Measurements from ENCODE around the gene KLRB1. TPM values are rescaled to one million over a fixed set of nuclear protein-coding genes. Genes with fewer than 3 reads are reported as not detected.
"Not testable (repeated sequence)": the region's sequence is repeated elsewhere in the genome, so short reads cannot be mapped to it uniquely, and the experiment has no call there.

KLRB1 gene
- 45.7 TPM for total RNA-seq

- H3K9me3 ChIP-seq (ENCODE audit: low read depth, low read length), result no peaks in the 10 kb centered on the region
- H3K4me1 ChIP-seq (ENCODE audit: insufficient read depth, low read length), result no peaks in the 10 kb centered on the region
- H3K4me3 ChIP-seq (ENCODE audit: low read length), result peak within 1 kb of the TSS; percentile 20
- H3K27me3 ChIP-seq (ENCODE audit: insufficient read depth, low read length), result no peaks in the 10 kb centered on the region
Measured at GRCh38 chr12:9607716-9608115, at the start of gene KLRB1. Gene KLRB1 (minus strand): TSS chr12:9607916. CDS start chr12:9607839, 77 bp downstream.

GRCh38 chr12:9651265-9651729 lies 43.6 kb upstream of the KLRB1 start:
- Histone ChIP-seq H3K9me3 (ENCODE audit: low read depth, low read length) (no peaks in the 10 kb centered on the region), H3K4me1 (ENCODE audit: insufficient read depth, low read length) (peaks cover 47% of the 10 kb centered on the region), H3K27me3 (ENCODE audit: insufficient read depth, low read length) (no peaks in the 10 kb centered on the region), H3K4me3 (ENCODE audit: low read length) (no peak overlapping the region)

GRCh38 chr12:9650151-9650576 lies 42.4 kb upstream of the KLRB1 start:
- Histone ChIP-seq H3K4me1 (ENCODE audit: insufficient read depth, low read length) (peaks cover 43% of the 10 kb centered on the region), H3K27me3 (ENCODE audit: insufficient read depth, low read length) (no peaks in the 10 kb centered on the region), H3K4me3 (ENCODE audit: low read length) (peak overlapping the region; percentile 75), H3K9me3 (ENCODE audit: low read depth, low read length) (no peaks in the 10 kb centered on the region)

- Histone ChIP-seq H3K4me1 (ENCODE audit: insufficient read depth, low read length) (peaks cover 41% of the 10 kb centered on the region), H3K27me3 (ENCODE audit: insufficient read depth, low read length) (no peaks in the 10 kb centered on the region), H3K9me3 (ENCODE audit: low read depth, low read length) (no peaks in the 10 kb centered on the region), H3K4me3 (ENCODE audit: low read length) (peak overlapping the region; percentile 75)
Measured at GRCh38 chr12:9649532-9649940, 41.8 kb upstream of the KLRB1 start.

GRCh38 chr12:9648701-9649531 lies 41.2 kb upstream of the KLRB1 start:
- no peaks in the 10 kb centered on the region for H3K27me3 ChIP-seq (ENCODE audit: insufficient read depth, low read length)
- H3K9me3 ChIP-seq (ENCODE audit: low read depth, low read length), result no peaks in the 10 kb centered on the region
- peaks cover 36% of the 10 kb centered on the region for H3K4me1 ChIP-seq (ENCODE audit: insufficient read depth, low read length)
- peak overlapping the region; percentile 75 for H3K4me3 ChIP-seq (ENCODE audit: low read length)

- Histone ChIP-seq H3K27me3 (ENCODE audit: insufficient read depth, low read length) (no peaks in the 10 kb centered on the region), H3K4me3 (ENCODE audit: low read length) (peak overlapping the region; percentile 75), H3K4me1 (ENCODE audit: insufficient read depth, low read length) (peaks cover 31% of the 10 kb centered on the region), H3K9me3 (ENCODE audit: low read depth, low read length) (no peaks in the 10 kb centered on the region)
Measured at GRCh38 chr12:9647825-9648700, 40.3 kb upstream of the KLRB1 start.

GRCh38 chr12:9646794-9647781 lies 39.4 kb upstream of the KLRB1 start:
- Histone ChIP-seq H3K27me3 (ENCODE audit: insufficient read depth, low read length) (no peaks in the 10 kb centered on the region), H3K4me3 (ENCODE audit: low read length) (peak overlapping the region; percentile 75), H3K4me1 (ENCODE audit: insufficient read depth, low read length) (peaks cover 31% of the 10 kb centered on the region), H3K9me3 (ENCODE audit: low read depth, low read length) (no peaks in the 10 kb centered on the region)

GRCh38 chr12:9644985-9645551 lies 37.4 kb upstream of the KLRB1 start:
- not testable (repeated sequence) for H3K4me3 ChIP-seq (ENCODE audit: low read length); H3K27me3 ChIP-seq (ENCODE audit: insufficient read depth, low read length); H3K9me3 ChIP-seq (ENCODE audit: low read depth, low read length)
- H3K4me1 ChIP-seq (ENCODE audit: insufficient read depth, low read length), result peaks cover 21% of the 10 kb centered on the region

GRCh38 chr12:9643266-9643660 lies 35.5 kb upstream of the KLRB1 start:
- Histone ChIP-seq H3K27me3 (ENCODE audit: insufficient read depth, low read length) (no peaks in the 10 kb centered on the region), H3K4me1 (ENCODE audit: insufficient read depth, low read length) (peaks cover 28% of the 10 kb centered on the region), H3K4me3 (ENCODE audit: low read length) (no peak overlapping the region), H3K9me3 (ENCODE audit: low read depth, low read length) (no peaks in the 10 kb centered on the region)

GRCh38 chr12:9642606-9643265 lies 35.0 kb upstream of the KLRB1 start:
- Histone ChIP-seq H3K9me3 (ENCODE audit: low read depth, low read length) (no peaks in the 10 kb centered on the region), H3K27me3 (ENCODE audit: insufficient read depth, low read length) (no peaks in the 10 kb centered on the region), H3K4me3 (ENCODE audit: low read length) (no peak overlapping the region), H3K4me1 (ENCODE audit: insufficient read depth, low read length) (peaks cover 30% of the 10 kb centered on the region)

- Histone ChIP-seq H3K9me3 (ENCODE audit: low read depth, low read length) (no peaks in the 10 kb centered on the region), H3K4me1 (ENCODE audit: insufficient read depth, low read length) (peaks cover 35% of the 10 kb centered on the region), H3K27me3 (ENCODE audit: insufficient read depth, low read length) (no peaks in the 10 kb centered on the region), H3K4me3 (ENCODE audit: low read length) (no peak overlapping the region)
Measured at GRCh38 chr12:9640024-9640423, 32.3 kb upstream of the KLRB1 start.

- H3K4me3 ChIP-seq (ENCODE audit: low read length), result no peak overlapping the region
- H3K27me3 ChIP-seq (ENCODE audit: insufficient read depth, low read length), result no peaks in the 10 kb centered on the region
- H3K9me3 ChIP-seq (ENCODE audit: low read depth, low read length), result no peaks in the 10 kb centered on the region
- H3K4me1 ChIP-seq (ENCODE audit: insufficient read depth, low read length), result peaks cover 41% of the 10 kb centered on the region
Measured at GRCh38 chr12:9636851-9637206, 29.1 kb upstream of the KLRB1 start.

GRCh38 chr12:9636150-9636850 lies 28.6 kb upstream of the KLRB1 start:
- peaks cover 41% of the 10 kb centered on the region for H3K4me1 ChIP-seq (ENCODE audit: insufficient read depth, low read length)
- no peak overlapping the region for H3K4me3 ChIP-seq (ENCODE audit: low read length)
- H3K27me3 ChIP-seq (ENCODE audit: insufficient read depth, low read length), result no peaks in the 10 kb centered on the region
- H3K9me3 ChIP-seq (ENCODE audit: low read depth, low read length), result no peaks in the 10 kb centered on the region
